Embryonic facial prominence (tissue), 1 donor: ENCODE results near the gene NEK2.
"Not testable (repeated sequence)": the region's sequence is repeated elsewhere in the genome, so short reads cannot be mapped to it uniquely, and the experiment has no call there.

Source experiments
- DNase-seq: peaks from one replicate; pipeline ENCODE4 v3.0.0-alpha.2; 2016; ENCODE audit errors: extremely low spot score

Gene NEK2

GRCh38 chr1:211675230-211676105 is at the start of gene NEK2:
TSS of gene NEK2 (minus strand) at chr1:211675621. CDS start at chr1:211675479, 142 bp downstream.
- peak; percentile 85 for DNase-seq

GRCh38 chr1:211724687-211725196 is 49.3 kb upstream of the NEK2 start:
- DNase-seq: no peak

GRCh38 chr1:211723273-211723672 is 47.9 kb upstream of the NEK2 start:
- DNase-seq: no peak

GRCh38 chr1:211722277-211723175 is 47.1 kb upstream of the NEK2 start:
- no peak for DNase-seq

GRCh38 chr1:211716555-211716954 is 41.1 kb upstream of the NEK2 start:
- DNase-seq: not testable (repeated sequence)

GRCh38 chr1:211715971-211716370 is 40.5 kb upstream of the NEK2 start:
- no peak for DNase-seq

GRCh38 chr1:211714154-211714553 is 38.7 kb upstream of the NEK2 start:
- DNase-seq: no peak

GRCh38 chr1:211713231-211713630 is 37.8 kb upstream of the NEK2 start:
- DNase-seq: no peak

- DNase-seq: no peak
Observed at GRCh38 chr1:211711315-211711705, 35.9 kb upstream of the NEK2 start.

GRCh38 chr1:211710566-211711314 is 35.3 kb upstream of the NEK2 start:
- DNase-seq: no peak

GRCh38 chr1:211708926-211709325 is 33.5 kb upstream of the NEK2 start:
- no peak for DNase-seq

- DNase-seq: no peak
Observed at GRCh38 chr1:211708006-211708405, 32.6 kb upstream of the NEK2 start.

- no peak for DNase-seq
Observed at GRCh38 chr1:211705467-211706091, 30.2 kb upstream of the NEK2 start.

- DNase-seq: no peak
Observed at GRCh38 chr1:211704543-211704942, 29.1 kb upstream of the NEK2 start.

GRCh38 chr1:211703812-211704537 is 28.6 kb upstream of the NEK2 start:
- no peak for DNase-seq

- DNase-seq: no peak
Observed at GRCh38 chr1:211701733-211702132, 26.3 kb upstream of the NEK2 start.

GRCh38 chr1:211699059-211699458 is 23.6 kb upstream of the NEK2 start:
- no peak for DNase-seq

- peak; percentile 27 for DNase-seq
Observed at GRCh38 chr1:211698161-211699026, 23.0 kb upstream of the NEK2 start.

GRCh38 chr1:211697356-211697755 is 21.9 kb upstream of the NEK2 start:
- no peak for DNase-seq
